ENCODE results near the gene SPEM1.

SPEM1 gene

DNA sequence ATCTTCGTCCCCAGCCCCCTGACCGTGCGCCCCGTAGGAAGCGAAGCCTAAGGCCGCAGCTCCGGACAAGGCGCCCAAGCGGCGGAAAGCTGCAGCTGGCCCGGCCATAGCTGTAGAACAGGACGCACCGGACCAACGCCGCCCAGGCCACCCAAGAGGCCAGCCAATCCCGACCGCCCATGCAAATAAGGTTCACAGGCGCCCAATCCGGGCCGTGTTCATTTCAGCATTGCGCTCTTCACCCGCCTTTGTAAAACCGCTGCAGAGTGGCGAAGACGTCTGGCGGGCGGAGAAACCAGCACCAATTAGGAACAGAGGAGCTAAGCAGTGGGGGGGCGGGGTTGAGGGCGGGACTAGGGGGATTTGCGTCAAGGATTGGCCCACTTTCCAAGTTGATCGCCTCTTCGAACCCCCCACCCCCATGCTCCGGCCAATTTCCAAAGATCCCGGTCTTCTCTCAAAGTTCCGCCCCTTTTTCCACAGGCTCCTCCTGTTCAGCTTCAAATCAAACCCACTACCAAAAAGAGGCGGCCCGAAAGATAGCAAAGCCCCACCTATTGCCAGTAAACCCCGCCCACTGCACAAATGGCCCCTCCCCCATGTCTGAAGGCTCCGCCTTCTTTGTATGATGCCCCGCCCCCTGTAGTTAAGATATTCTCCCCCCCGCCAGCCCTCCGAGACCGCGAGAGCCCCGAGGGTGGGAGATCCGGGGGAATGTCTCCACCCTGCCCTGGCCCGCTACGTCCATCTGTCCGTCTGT, 16.0 kb upstream of the SPEM1 start, which contains the start of gene TMEM256:
Gene TMEM256 (minus strand): TSS at position 121 of the 760 bp plus-strand sequence. CDS start 13 bp downstream, at position 108.
- no peaks in the 10 kb centered on the region for H3K27me3 ChIP-seq (ENCODE audit: control insufficient read depth in 1 of 2, insufficient read depth in 2 of 2, low read length in 2 of 2)
- no peaks in the 10 kb centered on the region for H3K9me3 ChIP-seq (ENCODE audit: low read length)
- no peaks in the 10 kb centered on the region for H3K36me3 ChIP-seq (ENCODE audit: insufficient read depth, low read length)
- peak within 1 kb of the TSS; percentile 93 for H3K27ac ChIP-seq (ENCODE audit: low read depth, low read length)
- H3K9ac ChIP-seq (ENCODE audit: low read length), result peak within 1 kb of the TSS; percentile 57
- H3K4me1 ChIP-seq (ENCODE audit: insufficient read depth, low read length), result peaks cover 15% of the 10 kb centered on the region
- H3K4me3 ChIP-seq (ENCODE audit: low read depth in 1 of 2, low read length in 2 of 2), result peak within 1 kb of the TSS; percentile 77 to 82

DNA sequence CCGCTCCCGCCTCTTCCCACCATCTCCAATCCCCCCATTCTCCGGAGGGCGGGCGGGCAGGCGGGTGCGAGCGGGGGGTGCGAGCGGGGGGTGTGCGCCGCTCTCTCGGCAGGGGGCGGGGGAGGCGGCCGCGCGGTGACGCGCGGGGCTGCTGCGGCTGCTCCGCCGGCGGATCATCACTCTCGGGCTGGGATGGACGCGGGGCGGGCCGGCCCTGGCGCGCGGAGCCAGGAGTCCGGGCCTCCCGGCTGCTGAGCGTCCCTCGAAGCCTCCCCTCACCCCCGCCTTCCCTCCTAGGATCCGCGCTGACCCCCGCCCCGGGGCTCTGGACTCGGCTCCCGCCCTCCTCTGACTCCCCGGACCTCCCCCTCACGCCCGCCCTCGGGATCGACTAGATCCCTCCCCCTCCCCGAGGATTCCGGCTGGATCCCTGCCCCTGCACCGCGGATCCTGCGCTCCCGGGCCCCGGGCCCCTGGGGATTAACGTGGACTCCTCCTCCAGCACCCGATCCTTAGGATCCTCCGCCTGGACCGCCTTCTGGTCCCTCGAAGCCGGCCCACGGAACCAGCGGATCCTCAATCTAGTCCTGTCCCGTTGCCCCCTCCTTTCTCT, 15.3 kb upstream of the SPEM1 start:
- Histone ChIP-seq H3K4me1 (ENCODE audit: insufficient read depth, low read length) (peaks cover 15% of the 10 kb centered on the region), H3K4me3 (ENCODE audit: low read depth in 1 of 2, low read length in 2 of 2) (peak overlapping the region; percentile 71 to 77), H3K9ac (ENCODE audit: low read length) (peak overlapping the region; percentile 57), H3K36me3 (ENCODE audit: insufficient read depth, low read length) (no peaks in the 10 kb centered on the region), H3K9me3 (ENCODE audit: low read length) (no peaks in the 10 kb centered on the region), H3K27me3 (ENCODE audit: control insufficient read depth in 1 of 2, insufficient read depth in 2 of 2, low read length in 2 of 2) (no peaks in the 10 kb centered on the region), H3K27ac (ENCODE audit: low read depth, low read length) (peak overlapping the region; percentile 45)

DNA sequence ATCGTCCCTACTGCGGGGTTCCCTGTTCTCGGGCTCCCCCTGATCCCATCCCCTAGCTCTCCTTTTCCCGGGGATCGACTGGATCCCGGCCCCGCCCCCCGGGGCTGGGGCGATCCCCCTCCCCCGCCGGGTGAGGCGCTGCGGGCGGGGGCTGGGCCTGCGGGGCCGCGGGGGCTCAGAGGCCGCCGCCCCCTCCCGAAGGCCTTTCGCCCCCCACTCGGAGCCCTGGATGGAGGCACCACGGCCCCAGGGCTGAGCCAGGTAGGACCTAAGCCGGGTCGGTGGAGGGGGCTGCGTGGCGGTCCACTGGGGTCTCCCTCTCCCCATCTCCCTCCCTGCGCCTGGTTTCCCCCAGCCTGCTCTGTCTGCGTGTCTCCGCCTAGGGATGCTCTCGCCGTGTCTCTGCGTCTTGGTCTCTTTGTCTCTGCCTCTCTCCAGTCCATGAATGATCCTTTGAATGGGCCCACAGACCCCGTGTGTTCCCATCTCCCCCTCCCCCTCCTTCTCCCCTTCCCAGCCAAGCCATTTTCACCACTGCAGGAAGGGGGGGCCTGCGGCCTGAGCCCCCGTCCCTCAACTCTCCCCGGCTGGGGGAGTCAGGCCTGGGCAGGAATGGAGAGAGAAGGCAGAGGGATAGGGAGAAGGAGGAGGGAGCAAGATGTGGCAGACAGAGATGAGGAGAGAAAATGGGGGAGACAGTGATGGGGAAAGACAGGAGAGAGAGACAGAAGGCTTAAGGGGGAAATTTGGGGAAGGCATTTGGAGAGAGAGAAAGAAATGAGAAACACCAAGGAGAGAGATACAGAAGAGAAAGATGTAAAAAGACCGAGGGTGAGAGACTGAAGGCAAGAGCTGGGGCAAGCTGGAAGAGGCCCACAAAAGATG, 14.5 kb upstream of the SPEM1 start:
- Histone ChIP-seq H3K4me1 (ENCODE audit: insufficient read depth, low read length) (peaks cover 15% of the 10 kb centered on the region), H3K9me3 (ENCODE audit: low read length) (no peaks in the 10 kb centered on the region), H3K36me3 (ENCODE audit: insufficient read depth, low read length) (no peaks in the 10 kb centered on the region), H3K27me3 (ENCODE audit: control insufficient read depth in 1 of 2, insufficient read depth in 2 of 2, low read length in 2 of 2) (no peaks in the 10 kb centered on the region), H3K27ac (ENCODE audit: low read depth, low read length) (peak overlapping the region; percentile 45), H3K9ac (ENCODE audit: low read length) (peak overlapping the region; percentile 57), H3K4me3 (ENCODE audit: low read depth in 1 of 2, low read length in 2 of 2) (peak overlapping the region; percentile 71 to 77)

DNA sequence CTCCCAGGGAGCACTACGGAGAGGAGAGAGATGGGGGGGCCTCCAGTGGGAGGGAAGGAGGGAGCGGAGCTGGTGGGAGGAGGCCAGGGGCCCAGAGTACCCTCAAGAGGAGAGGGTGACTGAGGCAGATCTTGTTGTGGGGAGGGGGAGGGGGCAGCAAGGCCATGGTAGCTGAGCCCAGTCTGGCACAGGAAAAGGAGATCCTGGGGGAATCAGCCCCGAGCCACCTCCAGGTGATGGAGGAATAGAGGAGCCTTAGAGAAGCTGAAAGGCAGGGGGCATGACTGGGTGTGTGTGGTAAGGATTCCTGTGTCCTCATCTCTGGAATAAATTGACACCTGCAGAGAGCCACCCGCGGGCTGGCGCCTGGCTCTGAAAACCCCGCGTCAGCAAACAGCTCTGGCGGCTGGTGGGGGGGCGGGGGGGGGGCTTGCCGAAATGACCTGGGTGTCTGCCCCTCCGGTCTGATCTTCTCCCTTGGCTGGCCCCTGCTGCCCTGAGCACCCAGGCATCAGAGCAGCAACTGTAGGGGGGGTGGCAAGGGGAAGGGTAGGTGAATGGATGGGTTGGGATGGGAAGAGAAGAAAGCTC, 13.8 kb upstream of the SPEM1 start:
- Histone ChIP-seq H3K4me3 (ENCODE audit: low read depth in 1 of 2, low read length in 2 of 2) (peak overlapping the region in 1 of 2 donors; percentile 71), H3K9me3 (ENCODE audit: low read length) (no peaks in the 10 kb centered on the region), H3K36me3 (ENCODE audit: insufficient read depth, low read length) (no peaks in the 10 kb centered on the region), H3K27ac (ENCODE audit: low read depth, low read length) (peak overlapping the region; percentile 45), H3K9ac (ENCODE audit: low read length) (peak overlapping the region; percentile 57), H3K4me1 (ENCODE audit: insufficient read depth, low read length) (peaks cover 15% of the 10 kb centered on the region), H3K27me3 (ENCODE audit: control insufficient read depth in 1 of 2, insufficient read depth in 2 of 2, low read length in 2 of 2) (no peaks in the 10 kb centered on the region)

DNA sequence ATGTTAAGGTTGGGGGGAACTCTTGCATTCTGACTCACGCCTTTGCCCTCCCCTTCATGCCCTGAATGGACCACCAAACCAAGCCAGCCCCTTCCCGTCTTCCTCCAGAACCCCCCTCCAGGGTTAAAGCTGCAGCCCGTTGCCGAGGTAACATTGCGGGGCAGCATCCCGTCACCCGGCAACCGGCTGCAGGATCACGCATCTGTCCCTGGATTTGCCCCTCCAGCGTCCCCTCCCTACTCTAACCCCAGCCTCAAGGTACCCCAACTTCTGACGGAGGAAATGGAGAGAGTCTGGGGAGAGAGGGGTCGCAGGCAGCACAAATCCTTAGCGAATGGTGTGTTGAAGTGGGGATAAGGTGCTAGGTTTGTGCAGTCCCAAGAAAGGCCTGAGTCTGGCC, 13.0 kb upstream of the SPEM1 start:
- Histone ChIP-seq H3K4me1 (ENCODE audit: insufficient read depth, low read length) (peaks cover 15% of the 10 kb centered on the region), H3K4me3 (ENCODE audit: low read depth in 1 of 2, low read length in 2 of 2) (no peak overlapping the region), H3K27me3 (ENCODE audit: control insufficient read depth in 1 of 2, insufficient read depth in 2 of 2, low read length in 2 of 2) (no peaks in the 10 kb centered on the region), H3K36me3 (ENCODE audit: insufficient read depth, low read length) (no peaks in the 10 kb centered on the region), H3K9me3 (ENCODE audit: low read length) (no peaks in the 10 kb centered on the region), H3K27ac (ENCODE audit: low read depth, low read length) (no peak overlapping the region), H3K9ac (ENCODE audit: low read length) (no peak overlapping the region)

DNA sequence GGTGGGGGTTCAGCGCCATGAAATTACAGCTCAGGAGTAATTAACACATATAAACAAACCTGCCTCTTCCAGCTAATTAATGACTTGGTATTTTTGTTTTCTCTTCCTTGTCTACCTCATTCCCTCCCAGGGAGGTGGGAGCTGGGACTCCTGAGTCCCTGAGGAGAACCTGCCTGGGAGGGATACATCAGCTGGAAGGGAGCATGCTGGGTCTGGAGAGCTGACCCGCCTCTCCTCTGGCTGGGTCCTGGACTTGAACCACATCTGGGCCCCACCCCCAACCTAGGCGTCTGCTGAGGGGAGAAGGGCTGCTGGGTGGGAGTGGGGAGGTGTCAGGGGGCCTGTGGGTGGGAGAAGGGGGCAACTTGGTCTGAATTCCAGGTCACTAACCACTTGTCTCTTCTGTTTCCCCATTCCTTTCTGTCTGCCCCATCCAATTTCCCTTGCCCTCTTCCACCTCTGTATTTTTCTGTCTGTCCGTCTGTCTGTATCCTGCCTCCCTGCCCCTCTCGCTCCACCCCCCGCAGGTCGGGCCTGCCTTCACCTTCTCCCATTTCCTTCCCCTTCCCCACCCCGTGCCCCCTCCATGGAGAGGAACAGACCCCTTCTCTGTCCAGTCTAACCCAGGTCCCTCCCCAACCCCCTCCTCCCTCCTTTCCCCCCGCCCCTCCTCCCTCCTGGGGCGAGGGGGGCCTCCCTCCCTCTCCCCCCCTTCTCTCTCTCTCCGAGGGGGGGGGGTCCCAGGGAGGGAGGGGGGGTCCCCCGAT, 12.5 kb upstream of the SPEM1 start, which contains the start of gene NLGN2:
Gene NLGN2 (plus strand): TSS at position 361 of the 767 bp plus-strand sequence. CDS start 411 bp downstream, outside the sequence.
- H3K4me1 ChIP-seq (ENCODE audit: insufficient read depth, low read length), result peaks cover 15% of the 10 kb centered on the region
- H3K4me3 ChIP-seq (ENCODE audit: low read depth in 1 of 2, low read length in 2 of 2), result no peak within 1 kb of the TSS
- H3K9me3 ChIP-seq (ENCODE audit: low read length), result no peaks in the 10 kb centered on the region
- no peaks in the 10 kb centered on the region for H3K36me3 ChIP-seq (ENCODE audit: insufficient read depth, low read length)
- no peak within 1 kb of the TSS for H3K27ac ChIP-seq (ENCODE audit: low read depth, low read length)
- no peaks in the 10 kb centered on the region for H3K27me3 ChIP-seq (ENCODE audit: control insufficient read depth in 1 of 2, insufficient read depth in 2 of 2, low read length in 2 of 2)
- H3K9ac ChIP-seq (ENCODE audit: low read length), result no peak within 1 kb of the TSS

DNA sequence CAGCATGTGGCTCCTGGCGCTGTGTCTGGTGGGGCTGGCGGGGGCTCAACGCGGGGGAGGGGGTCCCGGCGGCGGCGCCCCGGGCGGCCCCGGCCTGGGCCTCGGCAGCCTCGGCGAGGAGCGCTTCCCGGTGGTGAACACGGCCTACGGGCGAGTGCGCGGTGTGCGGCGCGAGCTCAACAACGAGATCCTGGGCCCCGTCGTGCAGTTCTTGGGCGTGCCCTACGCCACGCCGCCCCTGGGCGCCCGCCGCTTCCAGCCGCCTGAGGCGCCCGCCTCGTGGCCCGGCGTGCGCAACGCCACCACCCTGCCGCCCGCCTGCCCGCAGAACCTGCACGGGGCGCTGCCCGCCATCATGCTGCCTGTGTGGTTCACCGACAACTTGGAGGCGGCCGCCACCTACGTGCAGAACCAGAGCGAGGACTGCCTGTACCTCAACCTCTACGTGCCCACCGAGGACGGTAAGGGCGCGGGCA, 11.8 kb upstream of the SPEM1 start:
- Histone ChIP-seq H3K9me3 (ENCODE audit: low read length) (no peaks in the 10 kb centered on the region), H3K4me1 (ENCODE audit: insufficient read depth, low read length) (peaks cover 8% of the 10 kb centered on the region), H3K9ac (ENCODE audit: low read length) (no peak overlapping the region), H3K4me3 (ENCODE audit: low read depth in 1 of 2, low read length in 2 of 2) (no peak overlapping the region), H3K27ac (ENCODE audit: low read depth, low read length) (no peak overlapping the region), H3K36me3 (ENCODE audit: insufficient read depth, low read length) (no peaks in the 10 kb centered on the region), H3K27me3 (ENCODE audit: control insufficient read depth in 1 of 2, insufficient read depth in 2 of 2, low read length in 2 of 2) (no peaks in the 10 kb centered on the region)

DNA sequence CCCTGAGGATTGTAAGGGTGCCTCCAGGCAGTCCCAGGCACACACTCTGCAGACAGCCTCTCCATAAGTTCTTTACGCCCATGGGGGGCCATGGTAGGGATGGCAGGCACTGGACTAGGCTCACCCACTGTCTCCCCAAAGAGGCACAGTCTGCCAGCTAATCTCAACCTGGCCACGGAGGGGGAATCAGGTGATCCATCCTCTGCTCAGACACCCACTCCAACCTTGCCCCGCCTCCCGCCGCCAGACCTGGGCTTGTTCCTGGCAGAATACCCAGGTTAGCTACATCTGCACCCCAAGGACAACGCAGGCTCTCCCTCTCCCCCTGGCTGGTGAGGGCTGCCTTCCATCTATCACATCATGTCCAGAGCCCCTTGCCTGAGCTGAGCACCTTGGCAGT, 11.3 kb upstream of the SPEM1 start:
- no peaks in the 10 kb centered on the region for H3K27me3 ChIP-seq (ENCODE audit: control insufficient read depth in 1 of 2, insufficient read depth in 2 of 2, low read length in 2 of 2)
- H3K36me3 ChIP-seq (ENCODE audit: insufficient read depth, low read length), result no peaks in the 10 kb centered on the region
- peaks cover 8% of the 10 kb centered on the region for H3K4me1 ChIP-seq (ENCODE audit: insufficient read depth, low read length)
- H3K9me3 ChIP-seq (ENCODE audit: low read length), result no peaks in the 10 kb centered on the region
- H3K9ac ChIP-seq (ENCODE audit: low read length), result no peak overlapping the region
- no peak overlapping the region for H3K4me3 ChIP-seq (ENCODE audit: low read depth in 1 of 2, low read length in 2 of 2)
- no peak overlapping the region for H3K27ac ChIP-seq (ENCODE audit: low read depth, low read length)

DNA sequence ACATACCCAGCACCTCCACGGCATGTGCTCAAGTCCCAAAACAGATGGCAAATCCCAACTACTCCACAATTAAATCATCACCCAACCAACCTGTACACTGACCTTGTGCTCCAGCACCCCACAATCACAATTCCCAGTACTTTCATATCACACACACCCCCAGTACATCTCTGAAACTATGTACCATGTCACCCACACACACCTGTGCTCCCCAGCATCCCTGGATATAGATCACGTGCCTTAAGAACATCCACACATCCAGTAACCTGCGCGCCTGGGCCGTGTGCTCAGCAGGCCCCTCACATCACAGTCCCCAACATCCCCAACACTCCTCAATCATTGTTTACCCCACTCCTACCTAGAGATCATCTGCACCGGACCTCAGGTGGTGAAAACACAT, 10.4 kb upstream of the SPEM1 start:
- Histone ChIP-seq H3K27ac (ENCODE audit: low read depth, low read length) (no peak overlapping the region), H3K9ac (ENCODE audit: low read length) (no peak overlapping the region), H3K4me1 (ENCODE audit: insufficient read depth, low read length) (peaks cover 8% of the 10 kb centered on the region), H3K9me3 (ENCODE audit: low read length) (no peaks in the 10 kb centered on the region), H3K27me3 (ENCODE audit: control insufficient read depth in 1 of 2, insufficient read depth in 2 of 2, low read length in 2 of 2) (no peaks in the 10 kb centered on the region), H3K36me3 (ENCODE audit: insufficient read depth, low read length) (no peaks in the 10 kb centered on the region), H3K4me3 (ENCODE audit: low read depth in 1 of 2, low read length in 2 of 2) (no peak overlapping the region)

DNA sequence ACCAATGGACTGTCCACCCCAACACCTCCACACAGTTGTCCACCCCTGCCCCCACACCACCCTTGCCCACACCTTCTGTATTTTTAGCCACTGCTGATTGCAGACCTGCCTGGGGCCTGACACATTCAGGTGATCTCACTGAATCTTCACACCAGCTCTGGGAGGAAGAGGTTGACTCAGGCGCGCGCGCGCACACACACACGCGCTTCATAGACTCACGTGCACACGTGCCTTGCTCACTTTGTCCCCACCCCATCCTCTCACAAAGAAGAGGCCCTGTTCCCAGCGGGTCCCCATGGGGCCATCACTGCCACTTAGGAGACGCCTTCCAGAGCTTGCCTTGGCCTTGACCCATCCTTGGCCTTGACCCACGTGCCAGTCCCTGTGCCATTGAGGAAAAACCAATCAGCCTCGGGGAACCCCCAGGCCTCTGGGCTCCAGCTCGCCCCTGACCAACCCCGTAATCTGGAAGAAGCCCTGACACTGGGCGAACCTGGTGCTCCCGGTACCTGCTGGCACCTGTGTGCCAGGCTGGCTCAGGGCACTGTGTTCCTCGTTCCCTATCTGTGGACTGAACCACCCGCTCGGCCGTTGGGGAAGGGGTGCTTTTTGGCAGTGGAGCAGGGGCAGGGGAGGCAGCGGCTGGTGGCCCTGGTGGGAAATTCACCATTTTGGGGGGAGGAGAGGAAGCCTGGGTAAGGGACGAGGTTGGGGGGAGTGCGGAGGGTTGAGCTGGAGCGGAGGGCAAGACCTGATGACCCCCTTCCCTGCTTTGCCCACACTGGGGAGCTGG, 9.3 kb upstream of the SPEM1 start:
- H3K27ac ChIP-seq (ENCODE audit: low read depth, low read length), result no peak overlapping the region
- H3K4me1 ChIP-seq (ENCODE audit: insufficient read depth, low read length), result peaks cover 4% of the 10 kb centered on the region
- no peak overlapping the region for H3K9ac ChIP-seq (ENCODE audit: low read length)
- H3K27me3 ChIP-seq (ENCODE audit: control insufficient read depth in 1 of 2, insufficient read depth in 2 of 2, low read length in 2 of 2), result no peaks in the 10 kb centered on the region
- no peak overlapping the region for H3K4me3 ChIP-seq (ENCODE audit: low read depth in 1 of 2, low read length in 2 of 2)
- no peaks in the 10 kb centered on the region for H3K36me3 ChIP-seq (ENCODE audit: insufficient read depth, low read length)
- no peaks in the 10 kb centered on the region for H3K9me3 ChIP-seq (ENCODE audit: low read length)

Data from muscle layer of colon (tissue), 2 donors.